SU-DHL-6 (cell line): Measurements from ENCODE around the gene ITGB8.
A peak's percentile ranks its signal among the peaks of the same experiment; 100 is the strongest.

Experiments
- CTCF ChIP-seq: fragments of 200-600 bp; sonication (generic); IDR thresholded peaks from one replicate; pipeline ENCODE4 v1.5.1; 2017; ENCODE audit warnings: antibody characterized with exemption, mild to moderate bottlenecking, low read length, moderate library complexity; ENCODE audit not compliant: insufficient read depth, poor library complexity, severe bottlenecking
- EZH2phosphoT487 ChIP-seq: fragments of 200-600 bp; sonication (generic), shearing (Covaris generic); conservative IDR thresholded peaks from 2 replicates; pipeline ENCODE4 v1.6.1; 2018; ENCODE audit warnings: mild to moderate bottlenecking, antibody characterized with exemption, low read length, moderate library complexity, mixed read lengths

GRCh38 chr7:20310963-20311742, 19.5 kb upstream of the ITGB8 start:
- TF ChIP-seq CTCF, result peak; percentile 72
- no peak for TF ChIP-seq EZH2phosphoT487
